ENCODE measurements around the gene DNAAF5.

- TF ChIP-seq CTCF (IDR thresholded peaks at IDR 0.05) (no peak), POLR2A (IDR thresholded peaks at IDR 0.05) (no peak)
Measured at GRCh38 chr7:739455-739982, 13.0 kb downstream of the DNAAF5 start.

Measured in body of pancreas (tissue), 4 donors.